OCI-LY1 (cell line): ENCODE data around the gene SELENOV.

Experiments
- CTCF ChIP-seq: fragments of 200-600 bp; sonication (generic), shearing (Covaris generic); IDR thresholded peaks from 2 replicates; pipeline ENCODE4 v1.5.1; 2017; ENCODE audit warnings: mild to moderate bottlenecking, antibody characterized with exemption, low read length, moderate library complexity, mixed read lengths
- EZH2 ChIP-seq: fragments of 200-600 bp; sonication (generic), shearing (Covaris generic); IDR thresholded peaks from 2 replicates; pipeline ENCODE4 v1.8.0; 2017; ENCODE audit warnings: borderline replicate concordance, mixed run types, mild to moderate bottlenecking, antibody characterized with exemption, low read length, moderate library complexity, mixed read lengths

GRCh38 chr19:39544226-39544903 lies 29.4 kb downstream of the SELENOV start:
- TF ChIP-seq CTCF = no peak
- no peak for TF ChIP-seq EZH2
